GM19324 (cell line): ENCODE results near the gene MB21D2.

Experiments used
- ATAC-seq: cut with Tn5 transposase; IDR thresholded peaks from one replicate; pipeline ENCODE4 v1.9.1; 2021; ENCODE audit warnings: mild to moderate bottlenecking, moderate library complexity; ENCODE audit not compliant: unreplicated experiment, low FRiP score

The MB21D2 gene

GRCh38 chr3:192892981-192893700 lies 24.5 kb downstream of the MB21D2 start:
- ATAC-seq: peak; percentile 89

DNA sequence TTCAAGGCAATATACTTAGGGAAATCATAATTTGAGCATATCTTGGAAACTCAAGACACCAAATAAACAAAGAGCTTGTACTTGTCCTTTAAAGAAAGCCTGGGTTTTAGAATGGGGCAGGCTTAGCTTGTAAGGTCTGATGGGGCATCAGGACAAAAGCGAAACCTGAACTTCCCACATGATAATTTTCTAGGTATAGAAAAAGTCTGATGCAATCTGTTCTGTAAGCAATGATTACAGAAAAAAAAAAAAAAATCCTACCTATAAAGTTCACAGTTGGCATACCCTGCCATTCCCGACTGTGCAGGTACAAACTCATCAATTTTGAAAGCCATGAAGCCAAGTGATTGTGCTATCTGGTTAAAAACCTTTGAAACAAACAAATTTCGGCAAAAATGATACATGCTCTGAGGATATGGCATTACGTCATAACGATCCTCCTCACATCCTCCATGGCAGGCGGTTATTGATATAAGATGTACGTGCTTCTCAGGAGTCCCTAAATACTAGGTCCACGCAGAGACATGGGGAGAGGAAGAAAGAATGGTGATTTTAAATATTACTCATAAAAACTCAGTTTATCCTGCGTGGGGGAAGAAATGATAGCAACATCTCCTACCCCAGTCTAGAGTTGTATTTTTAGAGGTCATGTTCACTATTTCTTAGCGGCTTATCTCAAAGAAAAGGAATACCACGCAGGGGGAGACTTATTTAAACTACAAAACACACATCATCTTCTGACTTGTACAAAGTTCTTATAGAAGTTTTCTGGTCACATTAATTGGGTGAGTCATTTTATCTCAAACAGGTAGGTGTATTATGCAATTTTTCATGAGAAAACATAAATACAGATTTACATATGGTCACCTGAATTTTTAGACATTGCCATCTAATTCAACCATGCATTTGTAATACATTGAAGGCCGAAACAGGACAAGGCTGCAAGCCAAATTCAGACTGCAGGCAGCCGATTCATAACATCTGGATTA lies 27.0 kb downstream of the MB21D2 start:
- ATAC-seq: no peak

- no peak for ATAC-seq
Measured at GRCh38 chr3:192889679-192890078, 28.0 kb downstream of the MB21D2 start.

GRCh38 chr3:192888190-192888589 lies 29.5 kb downstream of the MB21D2 start:
- no peak for ATAC-seq

DNA sequence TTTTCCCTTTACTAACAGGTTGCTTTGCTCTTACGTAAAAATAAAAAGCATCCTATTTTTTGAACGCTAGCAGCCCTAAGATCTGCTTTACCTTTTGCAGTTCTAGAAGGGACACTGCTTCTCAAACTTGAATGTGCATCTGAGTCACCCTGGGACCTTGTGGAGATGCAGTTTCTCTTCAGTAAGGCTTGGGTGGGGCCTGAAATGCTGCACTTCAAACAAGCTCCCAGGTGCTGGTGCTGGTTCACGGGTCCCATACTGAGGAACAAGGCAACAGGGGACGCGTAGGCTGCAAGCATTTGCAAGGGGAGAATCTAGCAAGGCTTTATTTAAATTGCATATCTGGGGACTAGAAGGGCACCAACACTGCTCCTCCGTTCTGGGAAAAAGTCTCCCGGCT lies 30.0 kb downstream of the MB21D2 start:
- no peak for ATAC-seq

GRCh38 chr3:192887047-192887446 lies 30.6 kb downstream of the MB21D2 start:
- no peak for ATAC-seq

- ATAC-seq: no peak
Measured at GRCh38 chr3:192884777-192885773, 32.6 kb downstream of the MB21D2 start.

DNA sequence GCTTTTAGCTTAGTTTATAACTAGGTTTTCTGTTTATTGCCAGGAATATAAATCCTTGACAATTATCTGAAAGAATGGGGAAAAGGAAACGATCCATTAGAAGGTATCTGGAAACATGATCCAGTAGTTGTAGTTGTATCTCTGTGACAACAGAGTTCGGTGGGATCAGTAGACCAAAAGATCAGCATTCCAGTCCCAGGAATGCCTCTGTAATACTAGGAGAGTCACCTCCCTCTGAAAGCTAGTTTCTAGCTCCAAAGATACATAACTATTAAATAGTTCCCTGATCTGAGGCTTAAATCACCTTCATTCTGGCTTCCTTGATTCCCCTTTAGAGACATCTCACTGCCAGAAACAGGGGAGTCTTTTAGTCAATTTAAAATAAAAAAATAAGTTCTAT lies 34.1 kb downstream of the MB21D2 start:
- no peak for ATAC-seq

DNA sequence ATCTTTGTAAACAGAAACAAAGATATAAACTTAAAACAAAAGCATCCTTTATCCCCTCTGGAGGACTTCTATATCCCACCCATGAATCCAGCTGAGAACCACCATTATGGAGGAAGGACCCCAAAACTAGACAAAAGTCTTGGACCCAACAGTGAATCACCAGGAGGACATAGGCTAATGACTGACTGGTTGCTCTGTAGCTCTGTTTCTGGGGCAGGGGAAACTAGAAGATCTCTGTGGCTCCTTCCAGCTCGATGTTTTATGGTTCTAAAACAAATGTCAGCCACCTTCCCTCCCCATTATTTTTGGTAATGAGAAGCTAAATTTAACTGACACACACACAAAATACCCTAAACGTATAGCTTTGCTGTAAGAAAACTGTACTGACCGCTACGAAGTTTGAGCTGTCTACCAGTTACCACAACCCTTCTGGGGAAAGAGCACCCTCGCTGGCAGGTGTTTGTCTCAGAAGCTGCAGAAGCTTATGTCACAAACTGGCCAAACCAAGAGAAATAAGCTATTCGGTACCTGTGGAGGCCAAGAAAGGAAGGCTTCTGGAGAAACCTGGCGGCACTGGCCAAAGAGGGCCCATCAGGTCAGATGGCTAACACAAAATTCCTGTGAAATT lies 36.4 kb downstream of the MB21D2 start:
- ATAC-seq: no peak

GRCh38 chr3:192880313-192880712 lies 37.3 kb downstream of the MB21D2 start:
- ATAC-seq: no peak

DNA sequence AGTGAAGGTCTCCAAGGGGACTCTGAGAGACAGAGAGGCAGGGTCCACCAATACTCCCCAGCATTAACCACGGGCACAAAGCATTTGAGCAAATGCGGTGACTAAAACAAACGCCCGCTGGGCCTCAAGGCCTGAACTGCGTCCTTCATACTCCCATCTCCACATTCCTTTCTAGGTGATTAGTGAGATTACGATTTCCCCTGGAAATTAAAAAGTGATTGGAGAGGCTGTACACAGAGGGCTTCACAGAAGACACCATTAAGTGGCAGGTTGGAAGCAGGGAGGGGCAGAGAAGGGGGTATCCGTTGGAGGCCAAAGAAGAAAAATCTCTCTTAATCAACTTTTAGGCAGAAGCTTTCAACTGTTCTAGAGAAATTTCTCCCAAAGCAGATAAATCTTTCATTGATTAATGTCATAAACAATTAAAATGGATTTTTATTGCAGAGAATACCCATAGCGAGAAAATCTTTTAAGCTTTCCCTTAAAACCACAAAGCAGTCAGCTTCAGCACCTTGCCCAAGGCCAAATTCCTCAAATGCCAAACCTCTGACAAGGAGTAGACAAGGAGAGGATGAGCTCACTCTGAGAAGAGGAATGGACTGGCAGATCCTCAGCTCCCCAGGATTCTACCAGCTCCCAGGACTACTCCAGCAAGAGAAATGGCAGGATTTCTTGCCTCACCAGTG lies 38.2 kb downstream of the MB21D2 start:
- ATAC-seq: no peak

- no peak for ATAC-seq
Measured at GRCh38 chr3:192875971-192876565, 41.6 kb downstream of the MB21D2 start.

DNA sequence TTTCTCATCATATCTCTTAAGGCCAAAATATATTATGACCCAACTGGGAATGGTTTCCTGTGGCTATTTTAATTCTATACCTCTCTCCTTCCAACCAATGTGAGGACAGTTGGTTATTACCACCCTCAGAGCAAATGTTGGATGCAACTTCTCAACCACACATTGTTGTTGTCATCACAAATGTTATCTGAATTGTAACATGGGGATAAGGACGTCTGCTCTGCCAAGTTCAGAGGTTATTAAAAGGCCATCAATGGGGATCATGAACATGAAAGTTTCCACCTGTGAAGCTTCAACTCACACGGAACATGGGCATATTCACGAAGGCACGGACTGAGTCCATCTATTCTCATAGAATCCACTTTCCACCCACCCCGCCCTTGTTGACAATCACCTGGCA lies 46.8 kb downstream of the MB21D2 start:
- no peak for ATAC-seq

DNA sequence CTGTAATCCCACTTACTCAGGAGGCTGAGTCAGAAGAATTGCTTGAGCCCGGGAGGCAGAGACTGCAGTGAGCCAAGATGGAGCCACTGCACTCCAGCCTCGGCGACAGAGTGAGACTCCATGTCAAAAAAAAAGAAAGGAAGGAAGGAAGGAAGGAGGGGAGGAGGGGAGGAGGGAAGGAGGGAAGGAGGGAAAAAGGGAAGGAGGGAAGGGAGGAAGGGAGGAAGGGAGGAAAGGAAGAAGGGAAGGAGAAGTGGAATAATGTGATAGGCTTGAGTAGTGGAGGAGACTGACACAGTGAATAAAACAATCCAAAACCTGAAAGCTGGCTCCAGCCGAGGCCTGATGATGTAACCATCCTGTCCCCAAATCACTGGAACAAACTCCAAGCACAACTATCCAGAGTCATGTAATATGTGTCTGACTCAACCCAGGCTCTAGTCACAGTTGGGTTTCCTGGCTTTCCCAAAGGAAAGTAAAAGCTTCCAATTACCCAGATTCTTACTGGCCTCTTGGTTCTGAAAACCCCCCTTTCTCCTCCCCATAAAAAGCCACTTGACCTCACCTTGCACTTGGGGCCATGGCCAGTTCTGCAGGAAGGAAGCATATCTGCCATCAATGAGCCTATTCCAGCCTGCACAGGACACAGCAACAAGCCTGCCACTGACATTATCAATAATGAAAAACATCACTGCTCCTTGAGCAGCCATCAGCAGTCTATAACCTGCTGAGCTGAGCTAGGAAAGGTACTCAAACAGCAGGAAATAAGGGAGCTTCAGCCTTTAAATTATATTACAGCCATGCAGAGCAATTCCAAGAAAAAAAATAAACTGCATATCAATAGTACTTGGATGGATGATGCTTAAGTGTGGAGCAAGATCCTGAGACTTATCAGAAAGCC lies 48.3 kb downstream of the MB21D2 start:
- no peak for ATAC-seq

GRCh38 chr3:192867645-192868044 lies 50.0 kb downstream of the MB21D2 start:
- ATAC-seq: no peak

DNA sequence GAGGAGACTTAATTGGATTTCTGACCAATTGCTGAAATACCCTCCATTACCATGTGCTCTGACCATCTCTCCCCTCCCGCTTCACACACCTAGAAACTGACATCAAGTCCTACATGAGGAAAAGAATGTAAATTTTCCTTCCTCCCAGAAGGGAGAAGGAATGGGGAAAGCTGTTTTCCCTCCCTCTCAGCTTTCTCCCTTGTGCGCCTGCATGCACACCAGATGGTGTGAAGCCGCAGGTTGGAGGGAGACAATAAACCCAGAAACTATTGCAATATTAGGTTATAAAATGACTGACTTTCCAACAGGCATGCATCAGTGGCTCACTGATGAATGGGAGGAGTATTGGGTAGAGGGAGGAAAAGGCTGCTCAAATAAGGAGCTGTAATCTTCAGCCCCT lies 50.9 kb downstream of the MB21D2 start:
- ATAC-seq: no peak

GRCh38 chr3:192864941-192865340 lies 52.7 kb downstream of the MB21D2 start:
- peak; percentile 80 for ATAC-seq

DNA sequence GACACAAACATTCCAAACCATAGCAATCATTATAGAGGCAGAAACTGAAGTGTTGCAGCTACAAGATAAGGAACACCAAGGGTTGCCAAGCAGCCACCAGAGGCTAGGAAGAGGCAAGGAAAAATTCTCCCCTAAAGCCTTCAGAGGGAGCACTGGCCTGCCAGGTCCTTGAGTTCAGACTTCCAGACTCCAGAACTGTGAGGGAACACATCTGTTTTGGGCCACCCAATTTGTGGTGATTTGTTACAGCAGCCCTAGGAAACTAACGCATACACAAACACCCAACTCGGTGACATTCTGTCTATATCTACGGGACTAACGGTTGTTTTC lies 54.6 kb downstream of the MB21D2 start:
- no peak for ATAC-seq
